Liver (tissue), 9 donors: ENCODE results near the gene NDFIP1. TPM values are rescaled to one million over a fixed set of nuclear protein-coding genes. Genes with fewer than 3 reads are reported as not detected.

Source experiments
- DNase-seq: peaks from one replicate; pipeline ENCODE4 v3.0.0-alpha.2; 2017; ENCODE audit warnings: low spot score
- H3K27ac ChIP-seq, 2 donors: one replicate each; pipeline ENCODE4 v1.7.0; 2013; ENCODE audit warnings: inconsistent platforms in 2 of 2, low read length in 2 of 2, control low read depth in 1 of 2, low read depth in 1 of 2, mild to moderate bottlenecking in 1 of 2
- H3K27me3 ChIP-seq, 4 donors: one replicate each; pipeline versions ENCODE4 v1.6.1 to v1.7.0; 2013; ENCODE audit warnings: low read length in 3 of 4, inconsistent platforms in 1 of 4, mild to moderate bottlenecking in 1 of 4, moderate library complexity in 1 of 4; ENCODE audit not compliant: control insufficient read depth in 4 of 4, insufficient read depth in 4 of 4
- H3K36me3 ChIP-seq, 4 donors: one replicate each; pipeline versions ENCODE4 v1.6.1 to v1.7.0; 2013; ENCODE audit warnings: low read length in 3 of 4, mild to moderate bottlenecking in 3 of 4, low read depth in 1 of 4, moderate library complexity in 1 of 4; ENCODE audit not compliant: control insufficient read depth in 4 of 4, insufficient read depth in 3 of 4
- H3K4me1 ChIP-seq, 4 donors: one replicate each; pipeline versions ENCODE4 v1.6.1 to v1.7.0; 2013; ENCODE audit warnings: low read length in 3 of 4, mild to moderate bottlenecking in 3 of 4, moderate library complexity in 1 of 4; ENCODE audit not compliant: control insufficient read depth in 4 of 4, insufficient read depth in 4 of 4
- H3K4me3 ChIP-seq, 3 donors: one replicate each; pipeline versions ENCODE4 v1.6.1 to v1.7.0; 2013; ENCODE audit warnings: low read length in 3 of 3, control low read depth in 1 of 3, low read depth in 1 of 3, mild to moderate bottlenecking in 1 of 3
- H3K9ac ChIP-seq, 2 donors: one replicate each; pipeline ENCODE4 v1.7.0; 2013; ENCODE audit warnings: low read length in 2 of 2, mild to moderate bottlenecking in 2 of 2, moderate library complexity in 2 of 2, control low read depth in 1 of 2, low read depth in 1 of 2
- H3K9me3 ChIP-seq, 4 donors: one replicate each; pipeline versions ENCODE4 v1.6.1 to v1.7.0; 2013; ENCODE audit warnings: low read length in 3 of 4; ENCODE audit not compliant: control insufficient read depth in 4 of 4
- ATF3 ChIP-seq: IDR thresholded peaks from 2 replicates; pipeline ENCODE4 v1.6.1; 2016; ENCODE audit warnings: antibody characterized with exemption
- CTCF ChIP-seq: fragments of 150-350 bp; IDR thresholded peaks from 2 replicates; pipeline ENCODE4 v1.5.1; 2017; ENCODE audit warnings: improper control_type of control experiment, low read depth, low read length; ENCODE audit not compliant: missing input control
- EGR1 ChIP-seq, 2 donors: IDR thresholded peaks; 2 replicates each; pipeline ENCODE4 v1.6.1; 2016 to 2018; ENCODE audit warnings: antibody characterized with exemption in 2 of 2, low read depth in 2 of 2
- FOXA1 ChIP-seq: IDR thresholded peaks from 2 replicates; pipeline ENCODE4 v1.6.1; 2016; ENCODE audit warnings: antibody characterized with exemption
- FOXA2 ChIP-seq: IDR thresholded peaks from 2 replicates; pipeline ENCODE4 v1.6.1; 2016; ENCODE audit warnings: antibody characterized with exemption
- GABPA ChIP-seq, 2 donors: IDR thresholded peaks in 1 of 2; conservative IDR thresholded peaks in 1 of 2; 2 replicates each; pipeline ENCODE4 v1.6.1; 2016; ENCODE audit warnings: antibody characterized with exemption in 2 of 2, mild to moderate bottlenecking in 1 of 2, moderate library complexity in 1 of 2
- HNF4G ChIP-seq: IDR thresholded peaks from 2 replicates; pipeline ENCODE4 v1.6.1; 2016; ENCODE audit warnings: antibody characterized with exemption
- JUND ChIP-seq, 2 donors: IDR thresholded peaks; 2 replicates each; pipeline ENCODE4 v1.6.1; 2016; ENCODE audit warnings: antibody characterized with exemption in 2 of 2
- MAX ChIP-seq: IDR thresholded peaks from 2 replicates; pipeline ENCODE4 v1.6.1; 2016; ENCODE audit warnings: antibody characterized with exemption
- RAD21 ChIP-seq, 2 donors: IDR thresholded peaks; 2 replicates each; pipeline ENCODE4 v1.6.1; 2016; ENCODE audit warnings: antibody characterized with exemption in 2 of 2, mild to moderate bottlenecking in 2 of 2
- REST ChIP-seq: IDR thresholded peaks from 2 replicates; pipeline ENCODE4 v1.6.1; 2016; ENCODE audit warnings: antibody characterized with exemption, mild to moderate bottlenecking
- TAF1 ChIP-seq: conservative IDR thresholded peaks from 2 replicates; pipeline ENCODE4 v1.6.1; 2016; ENCODE audit warnings: antibody characterized with exemption, mild to moderate bottlenecking
- YY1 ChIP-seq: IDR thresholded peaks from 2 replicates; pipeline ENCODE4 v1.6.1; 2016; ENCODE audit warnings: antibody characterized with exemption, mild to moderate bottlenecking
- ZBTB33 ChIP-seq: IDR thresholded peaks from 2 replicates; pipeline ENCODE4 v1.6.1; 2016; ENCODE audit warnings: antibody characterized with exemption
- WGBS: extraction: QIAGEN DNeasy Blood & Tissue Kit; methylation state at CpG from one replicate; pipeline ENCODE4 v1.1.7; 2013; 5-methylcytosine and 5-hydroxymethylcytosine counted together
- polyA plus RNA-seq, 2 donors: library from polyadenylated mRNA; stranded (reverse) in 1 of 2; unstranded in 1 of 2; fragments of 200-250 nt in 1 of 2; fragments of >200 nt in 1 of 2; fragmentation: Nextera tagmentation in 1 of 2; extraction: Ambion mirVana in 1 of 2; gene quantifications; one replicate each; pipeline versions ENCODE4 v1.2.1 to v1.2.3, GENCODE V29; 2013 to 2015
- total RNA-seq, 2 donors: library from RNA; depleted of rRNA; stranded (reverse); fragments of >200 nt; gene quantifications; one replicate each; pipeline ENCODE4 v1.2.3, GENCODE V29; 2014
- donor health status: healthy.
- donor health status: healthy.
- donor health status: healthy.
- donor health status: healthy.
- donor health status: healthy.

Gene NDFIP1
- total and polyA plus RNA-seq, 4 donors: 43.5 to 68.1 (median 57.1) TPM

GRCh38 chr5:142164315-142164714 is 55.7 kb downstream of the NDFIP1 start:
- Histone ChIP-seq H3K9me3 (no peaks in the 10 kb centered on the region), H3K9ac (no peak overlapping the region), H3K36me3 (no peaks in the 10 kb centered on the region), H3K27me3 (no peaks in the 10 kb centered on the region), H3K4me1 (no peaks in the 10 kb centered on the region), H3K4me3 (no peak overlapping the region), H3K27ac (no peak overlapping the region)
- TF ChIP-seq RAD21 (IDR thresholded peaks at IDR 0.05) (no peak), JUND (IDR thresholded peaks at IDR 0.05) (no peak), FOXA1 (no peak), FOXA2 (no peak), REST (no peak)
- WGBS: 91% methylated on average over 5 of the region's 5 CpGs
- no peak for DNase-seq

- Histone ChIP-seq H3K27ac (no peak overlapping the region), H3K4me1 (no peaks in the 10 kb centered on the region), H3K36me3 (no peaks in the 10 kb centered on the region), H3K9me3 (no peaks in the 10 kb centered on the region), H3K9ac (no peak overlapping the region), H3K4me3 (no peak overlapping the region), H3K27me3 (no peaks in the 10 kb centered on the region)
- DNase-seq: no peak
- WGBS: 93% methylated on average over 4 of the region's 4 CpGs
- TF ChIP-seq FOXA2 (no peak), GABPA (IDR thresholded peaks at IDR 0.05 in 1 of 2, conservative IDR thresholded peaks at IDR 0.05 in 1 of 2) (no peak), JUND (IDR thresholded peaks at IDR 0.05) (no peak), MAX (no peak), HNF4G (no peak), EGR1 (IDR thresholded peaks at IDR 0.05; ENCODE audit: low read depth in 2 of 2) (no peak), FOXA1 (no peak), CTCF (no peak), TAF1 (no peak), YY1 (no peak), ATF3 (no peak), ZBTB33 (no peak)
These were observed 58.2 kb downstream of the NDFIP1 start for GRCh38 chr5:142166754-142167153.
